Stimulated activated CD4-positive, alpha-beta T cell treated with anti-CD3 and anti-CD28 coated beads, Interleukin-2, amount 100 ng/mL, for 48 hours (primary cell): ENCODE results near the gene PTPN11.
"Not testable (repeated sequence)": the region's sequence is repeated elsewhere in the genome, so short reads cannot be mapped to it uniquely, and the experiment has no call there.

Experiments
- DNase-seq, 2 donors: peaks; one replicate each; pipeline ENCODE4 v3.0.0-alpha.2; 2020

PTPN11 gene

GRCh38 chr12:112457142-112457541 lies 38.4 kb downstream of the PTPN11 start:
- DNase-seq = not testable (repeated sequence)

GRCh38 chr12:112458330-112458729 lies 39.6 kb downstream of the PTPN11 start:
- no peak for DNase-seq

GRCh38 chr12:112458751-112459150 lies 40.0 kb downstream of the PTPN11 start:
- no peak for DNase-seq

- no peak for DNase-seq
Measured at GRCh38 chr12:112463478-112463877, 44.7 kb downstream of the PTPN11 start.

- no peak for DNase-seq
Measured at GRCh38 chr12:112464605-112465004, 45.9 kb downstream of the PTPN11 start.

- DNase-seq = no peak
Measured at GRCh38 chr12:112466011-112466422, 47.3 kb downstream of the PTPN11 start.

- DNase-seq = no peak
Measured at GRCh38 chr12:112466835-112467234, 48.1 kb downstream of the PTPN11 start.

- DNase-seq = no peak
Measured at GRCh38 chr12:112468046-112468445, 49.3 kb downstream of the PTPN11 start.

- DNase-seq = no peak
Measured at GRCh38 chr12:112473056-112473455, 54.3 kb downstream of the PTPN11 start.

GRCh38 chr12:112479413-112479812 lies 60.7 kb downstream of the PTPN11 start:
- DNase-seq = no peak

- no peak for DNase-seq
Measured at GRCh38 chr12:112480931-112481330, 62.2 kb downstream of the PTPN11 start.

- no peak for DNase-seq
Measured at GRCh38 chr12:112482733-112483132, 64.0 kb downstream of the PTPN11 start.

- DNase-seq = no peak
Measured at GRCh38 chr12:112486361-112486760, 67.6 kb downstream of the PTPN11 start.

- no peak for DNase-seq
Measured at GRCh38 chr12:112488257-112488876, 69.6 kb downstream of the PTPN11 start.

GRCh38 chr12:112489456-112489855 lies 70.7 kb downstream of the PTPN11 start:
- no peak for DNase-seq

GRCh38 chr12:112496496-112496895 lies 77.7 kb downstream of the PTPN11 start:
- no peak for DNase-seq

- DNase-seq = no peak
Measured at GRCh38 chr12:112498580-112498979, 79.8 kb downstream of the PTPN11 start.

- DNase-seq = no peak
Measured at GRCh38 chr12:112503512-112503911, 84.8 kb downstream of the PTPN11 start.

- DNase-seq = no peak
Measured at GRCh38 chr12:112506513-112507166, 87.9 kb downstream of the PTPN11 start.

- no peak for DNase-seq
Measured at GRCh38 chr12:112513471-112513870, 94.7 kb downstream of the PTPN11 start.

- no peak for DNase-seq
Measured at GRCh38 chr12:112514456-112514855, 95.7 kb downstream of the PTPN11 start.

GRCh38 chr12:112514926-112515642 lies 96.3 kb downstream of the PTPN11 start:
- DNase-seq = no peak

GRCh38 chr12:112515868-112516267 lies 97.1 kb downstream of the PTPN11 start:
- no peak for DNase-seq

GRCh38 chr12:112517730-112518364 lies 99.1 kb downstream of the PTPN11 start:
- no peak for DNase-seq
